NCI-H446 (cell line): Measurements from ENCODE around the gene OR2V2.

Experiments
- DNase-seq, 2 experiments: peaks; one replicate each; lab custom pipeline; 2025; lab: John Stamatoyannopoulos, UW

The OR2V2 gene

GRCh38 chr5:181207214-181207959, 60.0 kb downstream of the OR2V2 start:
- no peak for DNase-seq

- DNase-seq: no peak
Observed at GRCh38 chr5:181207960-181208253, 60.5 kb downstream of the OR2V2 start.
